Measurements from ENCODE around the gene SPPL2B.

SPPL2B gene

DNA sequence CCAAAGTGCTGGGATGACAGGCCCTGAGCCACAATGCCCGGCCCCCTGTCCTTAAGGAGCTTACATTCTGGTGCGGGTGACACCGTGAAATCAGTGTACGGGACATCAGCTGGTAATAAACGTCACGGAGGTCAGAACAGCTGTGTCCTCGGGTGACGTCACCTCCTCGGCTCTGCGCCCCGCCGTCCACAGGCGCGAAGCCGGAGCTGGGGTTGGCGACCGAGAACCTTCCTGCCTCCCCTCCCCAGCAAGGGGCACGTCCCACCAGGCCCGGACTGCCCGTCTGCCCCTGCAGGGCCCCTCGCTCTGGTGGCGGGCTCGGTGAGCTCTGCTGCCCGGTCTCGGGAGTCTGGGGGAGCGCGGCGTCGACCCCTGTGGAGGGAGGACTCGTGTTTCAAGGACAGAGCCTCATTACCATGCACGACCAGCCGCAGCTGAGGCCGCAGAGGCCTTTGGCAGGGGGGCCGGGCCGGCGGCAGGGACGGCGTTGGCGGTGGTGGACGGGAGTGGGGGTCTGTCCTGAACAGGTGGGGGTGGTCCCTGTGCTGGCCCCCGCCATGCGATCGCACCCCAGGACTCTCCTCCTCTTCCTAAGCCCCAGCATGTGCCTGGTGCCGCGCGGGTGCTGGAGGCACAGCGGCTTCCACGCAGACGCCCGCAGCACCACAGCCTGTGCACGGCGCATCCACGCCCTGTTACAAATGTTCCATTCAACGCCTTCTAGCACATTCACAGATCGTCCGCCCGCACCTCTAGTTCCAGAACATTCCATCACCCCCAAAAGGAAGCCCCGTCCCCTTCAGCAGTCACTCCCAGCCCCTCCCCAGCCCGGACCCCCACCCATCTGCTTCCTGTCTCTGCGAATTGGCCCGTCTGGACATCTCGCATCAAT is 25.9 kb upstream of the SPPL2B start:
- no peak for DNase-seq (ENCODE audit: low spot score)

DNA sequence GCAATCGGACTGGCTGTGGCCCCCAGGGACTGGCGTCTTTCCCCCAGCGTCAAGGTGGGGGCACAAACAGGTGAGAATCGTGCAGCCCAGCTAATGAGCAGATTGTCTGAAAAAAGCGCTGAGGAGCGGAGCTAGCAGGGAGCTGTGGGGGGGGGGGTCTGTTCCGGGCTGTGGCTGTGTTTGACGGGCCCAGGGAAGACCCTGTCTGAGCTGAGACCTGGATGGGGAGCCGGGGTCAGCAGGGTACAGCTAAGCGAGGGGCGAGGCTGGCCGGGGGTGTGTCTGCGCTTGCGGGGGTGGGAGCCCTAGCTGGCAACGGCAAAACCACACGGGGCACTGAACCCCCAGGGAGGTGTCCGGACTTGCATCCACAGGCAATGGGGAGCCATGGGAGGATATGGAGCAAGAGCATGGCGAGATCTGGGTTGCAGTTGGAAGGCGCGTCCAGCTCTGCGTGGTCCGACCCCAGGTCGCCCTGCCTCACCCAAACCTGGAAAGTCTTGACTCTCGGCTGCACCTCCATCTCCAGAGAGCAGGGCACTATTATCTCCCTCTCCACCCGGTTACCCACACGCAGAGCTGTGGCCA is 25.2 kb upstream of the SPPL2B start:
- DNase-seq (ENCODE audit: low spot score), result no peak

DNA sequence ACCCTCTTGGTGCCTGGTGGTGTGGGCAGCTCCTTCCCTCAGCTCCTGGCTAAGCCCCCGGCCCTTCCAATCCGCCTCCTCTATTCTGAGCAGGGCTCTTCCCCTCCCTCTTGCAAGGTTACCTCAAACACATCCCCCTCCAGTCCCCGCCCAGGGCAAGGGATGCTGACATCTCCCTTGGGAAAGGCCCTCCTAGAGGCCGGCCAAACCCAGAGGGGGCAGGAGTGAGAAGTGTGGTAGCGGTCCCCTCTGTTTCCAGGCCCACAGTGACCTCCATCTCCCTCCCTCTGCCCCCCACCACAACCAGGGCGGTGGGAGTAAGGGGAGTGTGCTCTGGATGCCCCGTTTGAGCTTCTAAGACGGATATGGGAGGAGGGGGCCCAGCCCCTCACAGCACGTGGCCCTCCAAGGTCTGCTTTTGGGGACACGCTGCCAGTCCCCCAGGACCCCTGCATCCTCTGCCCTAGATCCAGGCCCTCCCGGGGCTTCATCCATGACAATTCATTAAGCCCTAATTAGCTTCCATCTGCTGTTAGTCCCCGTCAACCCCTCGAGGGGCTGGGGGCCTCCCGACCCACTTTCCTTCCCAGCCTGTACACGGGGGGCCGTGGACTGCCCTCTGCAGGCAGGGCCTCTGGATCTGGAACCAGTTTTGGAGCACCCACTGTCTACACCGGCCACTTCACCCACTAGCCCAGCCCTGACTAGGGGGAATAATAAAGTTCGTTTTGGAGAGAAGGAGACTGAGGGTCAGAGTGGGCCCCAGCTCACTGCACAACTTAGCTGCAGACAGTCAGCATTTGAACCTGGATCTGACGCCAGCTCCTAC is 22.8 kb upstream of the SPPL2B start:
- no peak for DNase-seq (ENCODE audit: low spot score)

DNA sequence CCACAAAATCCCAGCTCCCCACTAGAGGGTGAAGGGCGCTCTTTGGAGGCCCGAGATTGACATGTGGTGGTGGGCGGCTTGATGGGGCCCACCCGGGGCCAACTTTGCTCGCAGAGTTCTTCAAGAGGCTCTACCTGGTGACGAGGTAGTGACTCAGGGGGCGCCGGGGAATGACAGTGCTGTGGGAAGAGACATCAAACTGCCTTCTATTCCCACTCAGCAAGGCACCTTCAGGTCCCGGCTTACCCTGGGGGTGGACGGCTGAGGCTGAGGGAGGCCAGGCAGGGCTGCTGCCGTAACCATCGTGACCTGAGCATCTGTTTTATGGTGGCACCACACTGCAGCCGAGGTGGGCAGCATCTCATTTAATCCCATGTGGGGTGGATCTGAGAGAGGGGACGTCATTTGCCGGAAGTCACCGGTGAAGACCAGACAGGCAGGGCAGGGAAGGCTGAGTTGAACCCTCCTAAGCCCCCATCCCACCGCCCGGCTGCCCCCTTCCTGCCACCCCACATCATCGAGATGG is 22.1 kb upstream of the SPPL2B start:
- no peak for DNase-seq (ENCODE audit: low spot score)

DNA sequence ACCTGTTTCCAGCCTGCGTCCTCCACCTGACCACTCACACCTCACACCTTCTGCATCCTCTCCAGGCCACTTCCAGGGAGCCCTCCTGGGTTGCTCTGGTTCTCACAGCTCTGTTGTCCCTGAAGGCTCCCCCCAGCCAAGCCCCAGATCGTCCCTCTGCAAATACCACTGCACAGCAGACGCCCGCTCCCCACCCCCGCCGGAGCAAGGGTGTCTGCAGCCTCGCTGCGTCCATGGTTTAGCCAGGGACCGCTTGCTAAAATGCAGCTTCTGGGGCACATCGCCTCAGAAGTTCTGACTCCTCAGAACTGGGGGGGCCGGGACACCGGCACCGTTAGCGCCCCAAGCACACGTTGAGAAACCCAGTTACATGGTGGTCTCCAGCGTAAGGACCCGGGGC is 21.5 kb upstream of the SPPL2B start:
- DNase-seq (ENCODE audit: low spot score), result no peak

DNA sequence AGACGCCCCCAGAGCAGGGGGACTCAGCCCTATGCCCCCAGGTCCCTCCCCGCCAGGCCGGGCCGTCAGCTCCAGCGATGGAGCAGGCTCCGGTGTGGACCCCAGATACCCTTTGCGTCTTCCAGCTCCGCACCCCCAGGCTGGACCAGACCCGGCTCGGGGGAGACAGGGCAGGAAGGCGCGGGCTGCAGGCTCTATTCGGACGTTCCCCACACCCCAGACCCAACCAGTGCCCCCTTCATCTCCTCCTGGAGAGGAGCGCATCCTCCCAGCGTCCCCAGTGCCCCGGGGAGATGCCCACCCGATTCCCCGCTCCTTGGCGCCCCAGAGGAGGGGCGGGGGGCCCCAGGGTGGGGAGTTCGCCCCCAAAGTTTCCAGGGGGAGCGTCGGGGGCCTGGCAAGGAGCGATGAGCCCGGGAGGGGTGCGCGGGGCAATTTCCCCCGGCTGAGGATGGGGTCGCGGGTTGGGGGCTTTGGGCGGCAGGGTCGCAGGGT is 20.9 kb upstream of the SPPL2B start:
- DNase-seq (ENCODE audit: low spot score), result no peak

DNA sequence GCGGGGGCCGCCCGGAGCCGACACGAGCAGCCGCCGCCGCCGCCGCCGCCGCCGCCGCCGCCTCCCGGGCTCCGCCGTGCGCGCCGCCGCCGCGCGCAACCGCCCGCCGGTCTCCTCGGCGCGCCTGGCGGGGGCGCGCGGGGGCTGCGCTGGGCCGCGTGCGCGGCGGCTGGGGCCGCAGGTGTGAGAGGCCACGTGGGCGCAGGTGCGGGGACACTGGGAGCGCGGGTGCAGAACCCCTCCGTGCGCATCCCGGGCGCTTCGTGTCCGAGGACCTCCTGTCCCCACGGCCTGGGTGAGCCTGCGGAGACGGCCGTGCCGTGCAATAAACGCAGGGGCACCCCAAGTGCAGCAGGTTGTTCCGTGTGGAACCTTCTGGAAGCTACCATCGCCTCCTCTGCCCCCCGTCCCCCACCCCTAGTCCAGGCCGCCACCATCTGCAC is 20.3 kb upstream of the SPPL2B start, which contains the start of gene LINGO3:
LINGO3 (minus strand) TSS at position 41 of the 443 bp plus-strand sequence. CDS start 16,378 bp downstream, outside the sequence.
- peak; percentile 81 for DNase-seq (ENCODE audit: low spot score)

DNA sequence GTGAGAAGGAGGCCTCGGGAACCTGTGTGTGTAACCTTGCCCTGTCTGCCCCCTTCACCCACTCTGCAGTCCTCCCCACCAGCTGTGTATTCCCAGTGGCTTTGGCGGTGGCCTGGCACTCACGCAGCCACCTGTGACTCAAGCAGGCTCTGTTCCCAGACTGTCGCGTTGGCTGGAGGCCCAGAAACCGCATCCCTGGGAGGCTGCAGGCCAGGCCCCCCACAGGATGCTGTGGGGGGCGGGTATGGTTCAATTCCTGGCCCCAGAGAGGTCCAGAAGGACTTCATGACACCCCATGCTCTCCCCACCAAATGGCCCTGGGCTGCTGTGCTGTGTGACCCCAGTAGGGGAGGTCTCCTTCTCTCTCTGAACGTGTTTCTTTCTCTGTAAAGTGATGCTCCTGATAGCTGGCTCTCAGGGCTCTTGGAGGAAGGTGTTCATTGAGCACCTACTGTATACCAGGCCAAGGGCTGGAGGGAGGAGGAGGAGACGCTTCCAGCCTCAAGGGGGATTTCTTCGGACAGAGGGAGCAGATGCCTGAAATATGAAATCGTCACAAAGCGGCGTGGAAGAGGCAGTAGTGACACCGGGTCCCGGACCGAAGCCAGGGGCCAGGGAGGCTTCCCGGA is 18.6 kb upstream of the SPPL2B start:
- DNase-seq (ENCODE audit: low spot score), result no peak

DNA sequence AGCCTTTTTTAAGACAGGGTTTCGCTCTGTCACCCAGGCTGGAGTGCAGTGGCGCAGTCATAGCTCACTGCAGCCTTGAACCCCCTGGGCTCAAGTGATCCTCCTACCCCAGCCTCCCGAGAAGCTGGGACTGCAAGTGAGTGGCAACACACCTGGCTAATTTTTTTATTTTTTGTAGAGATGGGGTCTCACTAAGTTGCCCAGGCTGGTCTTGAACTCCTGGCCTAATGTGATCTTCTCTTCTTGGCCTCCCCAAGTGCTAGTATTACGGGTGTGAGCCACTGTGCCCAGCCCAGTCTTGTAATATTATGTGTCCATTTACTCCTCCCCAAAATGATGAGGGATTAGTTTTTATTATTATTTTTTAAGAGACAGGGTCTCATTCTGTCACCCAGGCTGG is 17.4 kb upstream of the SPPL2B start:
- DNase-seq (ENCODE audit: low spot score), result no peak

DNA sequence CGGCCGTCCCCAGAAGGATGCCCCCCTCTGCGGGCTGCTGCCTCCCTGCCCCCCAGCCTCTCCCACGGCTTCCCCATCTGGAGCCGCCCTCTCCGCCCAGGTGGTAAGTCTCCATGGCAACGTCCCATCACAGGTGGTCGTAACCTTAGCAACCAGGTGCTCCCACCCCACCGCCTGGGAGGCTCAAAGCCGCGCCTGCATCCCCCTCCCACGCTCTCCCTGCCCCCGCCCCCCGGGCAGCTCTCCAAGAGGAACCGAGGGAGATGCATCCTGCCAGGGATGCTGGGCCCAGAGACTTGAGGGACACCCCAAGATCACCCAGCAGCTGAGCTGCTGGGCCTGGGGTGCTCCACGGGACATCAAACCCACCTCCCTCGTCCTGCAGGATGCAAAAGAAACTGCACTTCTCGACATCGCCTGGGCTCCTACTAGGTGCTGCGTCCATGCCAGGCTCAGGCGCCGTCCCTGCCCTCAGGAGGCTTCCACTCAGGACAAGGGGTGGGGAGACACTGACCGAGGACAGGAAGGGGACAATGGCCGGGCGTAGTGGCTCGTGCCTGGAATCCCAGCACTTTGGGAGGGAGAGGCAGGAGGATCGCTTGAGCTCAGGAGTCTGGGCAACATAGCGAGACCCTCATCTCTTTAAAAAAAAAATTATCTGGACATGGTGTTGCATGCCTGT is 15.5 kb upstream of the SPPL2B start:
- DNase-seq (ENCODE audit: low spot score), result no peak

DNA sequence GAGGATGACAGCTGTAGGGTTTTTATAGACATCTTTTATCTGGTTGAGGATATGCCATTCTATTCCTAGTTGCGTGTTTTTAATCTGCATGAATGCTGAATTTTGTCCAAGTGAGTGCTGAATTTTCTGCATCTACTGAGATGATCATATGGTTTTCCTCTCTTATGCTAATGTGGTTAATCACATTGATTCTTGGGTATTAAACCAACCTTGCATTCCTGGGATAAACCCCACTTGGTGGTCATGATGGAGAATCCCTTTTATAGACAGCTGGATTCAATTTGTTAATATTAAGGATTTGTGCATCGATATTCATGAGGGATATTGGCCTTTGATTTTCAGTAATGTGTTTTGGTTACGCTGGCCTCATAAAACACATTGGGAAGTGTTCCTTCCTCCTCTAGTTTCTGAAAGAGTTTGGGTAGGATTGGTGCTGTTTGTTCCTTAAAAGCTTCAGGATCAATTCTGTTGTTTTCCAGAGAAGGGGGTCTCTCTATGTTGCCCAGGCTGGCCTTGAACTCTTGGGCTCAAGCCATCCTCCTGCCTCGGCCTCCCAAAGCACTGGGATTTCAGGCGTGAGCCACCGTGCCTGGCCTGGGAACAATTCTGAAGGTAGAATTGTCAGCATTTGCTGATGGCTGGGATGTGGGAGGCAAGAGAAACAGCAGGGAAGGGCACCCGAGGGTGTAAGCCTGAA is 13.2 kb upstream of the SPPL2B start:
- DNase-seq (ENCODE audit: low spot score), result no peak

DNA sequence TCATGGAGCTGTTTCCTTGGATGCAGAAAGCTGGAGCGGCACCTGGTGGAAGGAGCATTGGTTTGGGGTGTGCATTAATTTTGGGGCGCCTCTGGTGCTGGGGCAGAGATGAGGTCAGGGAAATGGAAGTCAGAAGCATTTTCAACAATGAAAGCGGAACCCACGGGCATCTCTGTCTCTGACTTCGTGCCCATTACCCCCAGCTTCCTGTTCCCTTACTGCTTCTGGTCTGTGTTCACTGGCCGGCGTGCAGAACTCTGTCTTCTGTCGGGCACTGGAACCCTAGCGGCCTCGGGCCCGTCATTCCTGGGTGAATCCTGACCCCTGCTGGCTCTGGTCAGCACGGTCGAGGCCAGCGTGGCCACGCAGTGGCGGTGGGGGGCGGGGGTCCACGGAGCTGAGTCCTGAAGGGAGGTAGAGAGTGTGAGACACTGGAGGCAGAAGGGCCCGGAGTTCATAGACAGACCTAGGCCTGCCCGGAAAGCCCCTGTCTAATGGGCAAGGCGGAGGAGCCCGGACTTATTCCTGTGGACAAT is 12.6 kb upstream of the SPPL2B start:
- DNase-seq (ENCODE audit: low spot score), result peak; percentile 79

DNA sequence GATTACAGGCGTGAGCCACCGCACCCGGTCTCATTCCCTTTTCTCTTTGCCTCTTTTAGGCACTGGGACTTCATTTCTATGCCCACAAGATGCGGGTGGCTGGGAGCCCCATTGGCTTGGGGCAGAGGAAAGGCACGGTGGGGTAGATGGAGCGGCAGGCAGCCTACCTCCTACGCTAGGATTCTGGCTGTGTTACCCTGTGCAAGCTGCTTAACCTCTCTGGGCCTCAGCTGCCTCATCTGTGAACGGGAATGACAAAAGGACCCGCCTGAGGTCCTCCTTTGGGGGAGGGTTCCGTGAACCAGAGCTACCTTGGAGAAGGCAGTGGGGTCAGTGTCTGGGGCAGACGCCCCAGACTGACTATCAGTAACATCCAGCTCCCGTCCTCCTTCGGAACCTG is 11.2 kb upstream of the SPPL2B start:
- no peak for DNase-seq (ENCODE audit: low spot score)

DNA sequence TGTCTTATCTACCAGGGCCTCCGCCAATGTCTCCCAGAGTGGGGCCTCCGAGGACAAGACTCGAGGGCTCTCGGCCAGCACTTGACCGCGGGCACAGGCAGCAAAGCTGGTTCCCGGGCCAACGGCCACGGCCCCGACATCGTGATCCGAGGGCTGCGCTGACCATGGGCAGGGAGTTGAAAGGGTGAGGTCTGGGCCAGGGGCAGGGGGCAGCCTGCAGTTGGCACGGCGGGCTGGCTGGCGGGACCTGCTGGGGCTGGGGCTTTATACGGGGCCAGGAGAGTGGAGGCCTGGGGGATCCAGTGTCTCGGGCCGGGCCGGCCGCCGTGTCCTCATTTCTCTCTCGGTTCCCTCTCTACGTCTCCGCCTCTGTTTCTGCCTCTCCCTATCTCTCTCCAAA is 10.7 kb upstream of the SPPL2B start:
- DNase-seq (ENCODE audit: low spot score), result no peak

DNA sequence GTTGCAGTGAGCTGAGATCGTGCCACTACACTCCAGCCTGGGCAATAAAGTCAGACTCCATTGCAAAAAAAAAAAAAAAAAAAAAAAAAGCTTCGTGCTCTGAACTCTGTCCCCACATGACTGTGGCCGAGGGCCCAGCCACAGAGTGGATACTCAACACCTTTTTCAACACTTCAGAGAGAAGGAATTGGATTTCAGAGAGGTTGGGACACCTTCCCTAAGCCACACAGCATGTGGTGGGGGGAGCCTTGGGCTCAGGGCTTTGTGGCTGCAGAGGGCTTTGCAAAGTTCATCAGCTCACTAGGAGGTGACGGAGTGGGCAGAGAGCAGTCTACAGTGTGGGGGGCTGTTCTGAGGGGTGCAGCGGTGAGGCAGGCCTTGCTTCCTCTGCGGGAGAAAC is 9.6 kb upstream of the SPPL2B start:
- DNase-seq (ENCODE audit: low spot score), result no peak

DNA sequence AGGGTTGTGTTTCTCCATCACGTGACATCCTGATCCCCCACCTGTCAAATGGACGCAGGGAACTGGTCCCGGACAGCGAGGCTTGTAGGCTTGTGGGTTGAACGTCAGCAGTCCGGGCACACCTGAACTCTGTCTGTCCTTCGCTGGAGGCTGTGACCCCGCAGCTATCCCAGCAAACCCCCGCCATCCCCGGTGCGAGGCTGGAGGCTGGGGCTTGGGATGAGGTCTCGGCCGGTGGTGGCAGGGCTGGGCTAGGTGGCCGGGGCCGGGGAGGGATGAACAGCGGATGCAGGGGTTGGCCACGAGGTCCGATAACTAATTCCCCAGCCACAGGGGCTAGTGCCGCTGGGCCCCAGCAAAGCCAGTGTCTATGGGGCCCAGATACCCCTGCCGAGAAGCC is 8.9 kb upstream of the SPPL2B start:
- DNase-seq (ENCODE audit: low spot score), result no peak

DNA sequence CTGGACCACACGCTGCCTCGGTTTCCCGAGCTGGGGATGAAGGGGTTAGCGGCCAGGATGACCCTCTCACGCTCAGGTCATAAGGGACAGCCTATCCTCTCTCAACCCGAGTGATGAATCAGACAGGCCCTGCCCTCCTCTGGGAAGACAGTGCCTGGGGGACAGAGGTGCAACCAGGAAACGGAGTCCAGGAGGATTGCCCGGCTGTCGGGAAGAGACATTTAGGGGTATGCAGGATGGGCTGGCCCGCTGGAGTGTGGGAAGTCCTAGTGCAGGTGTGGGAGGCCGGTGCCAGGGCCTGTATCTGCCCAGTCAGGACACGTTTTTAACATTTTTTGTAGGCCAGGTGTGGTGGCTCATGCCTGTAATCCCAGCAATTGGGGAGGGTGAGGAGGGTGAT is 8.4 kb upstream of the SPPL2B start:
- no peak for DNase-seq (ENCODE audit: low spot score)

DNA sequence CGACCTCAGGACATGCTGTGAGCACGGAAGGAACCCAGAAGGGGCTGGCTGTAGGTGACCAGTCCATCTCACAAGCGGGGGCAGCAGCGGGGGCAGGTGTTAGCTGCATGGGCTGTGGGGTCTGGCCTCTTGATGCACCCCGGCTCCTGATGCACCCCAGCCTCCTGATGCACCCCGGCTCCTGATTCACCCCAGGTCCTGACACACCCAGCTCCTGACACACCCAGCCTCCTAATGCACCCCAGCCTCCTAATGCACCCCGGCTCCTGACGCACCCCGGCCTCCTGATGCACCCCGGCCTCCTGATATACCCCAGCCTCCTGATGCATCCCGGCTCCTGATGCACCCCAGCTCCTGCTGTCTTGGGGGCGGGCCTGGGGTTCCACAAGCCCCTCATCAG is 7.5 kb upstream of the SPPL2B start:
- no peak for DNase-seq (ENCODE audit: low spot score)

DNA sequence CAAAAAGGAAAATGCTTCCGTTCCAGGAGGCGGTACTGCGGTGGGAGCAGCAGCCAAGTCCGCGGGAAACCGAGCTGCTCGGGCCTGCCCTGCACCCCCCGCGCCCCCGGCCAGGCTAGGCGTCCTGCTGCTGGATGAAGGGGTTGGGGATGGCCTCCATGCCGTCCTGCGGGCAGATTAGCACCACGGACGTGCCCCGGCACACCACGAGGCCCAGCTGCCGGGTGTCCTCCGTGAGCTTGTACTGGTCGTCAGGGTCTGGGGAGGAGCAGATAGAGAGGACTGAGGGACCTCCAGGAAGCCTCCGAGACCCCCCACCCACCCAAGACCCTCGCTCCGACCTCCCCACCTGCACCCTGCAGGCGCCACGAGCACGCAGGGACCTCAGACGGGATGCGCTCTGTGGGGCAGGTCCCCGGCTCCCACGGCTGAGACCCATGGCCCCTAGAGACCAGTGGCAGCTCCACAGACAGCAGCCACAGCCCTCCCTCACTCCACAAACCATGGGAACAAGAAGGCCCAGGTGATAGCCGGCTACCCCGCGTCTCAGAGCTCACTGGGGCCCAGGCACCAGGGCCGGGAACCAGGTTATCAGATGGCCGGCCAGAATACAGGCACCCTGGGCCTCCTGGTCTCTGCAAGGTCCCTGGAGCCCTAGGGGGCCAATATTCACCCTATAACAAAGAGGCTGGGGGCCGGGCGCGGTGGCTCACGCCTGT is 6.8 kb upstream of the SPPL2B start:
- DNase-seq (ENCODE audit: low spot score), result no peak

DNA sequence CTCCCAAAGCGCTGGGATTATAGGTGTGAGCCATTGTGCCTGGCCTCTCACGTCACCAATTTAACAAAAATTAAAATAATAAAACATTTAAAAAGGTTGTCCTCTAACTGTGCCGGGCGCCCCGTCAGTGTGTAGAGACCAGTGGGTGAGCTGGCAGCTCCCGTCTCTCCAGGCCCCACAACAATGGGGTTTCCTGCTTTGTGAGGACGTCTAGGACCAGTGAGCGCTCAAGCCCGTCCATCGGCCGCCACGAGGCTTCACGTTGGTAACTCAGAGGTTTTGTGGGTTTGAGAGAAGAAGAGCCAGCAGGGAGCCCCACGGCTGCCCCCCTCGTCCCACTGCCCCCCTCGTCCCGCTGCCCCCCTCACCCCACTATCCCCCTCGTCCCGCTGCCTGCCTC is 4.8 kb upstream of the SPPL2B start:
- DNase-seq (ENCODE audit: low spot score), result no peak
